ENCODE results near the gene DTHD1. TPM values are rescaled to one million over a fixed set of nuclear protein-coding genes. Genes with fewer than 3 reads are reported as not detected.
A peak's percentile ranks its signal among the peaks of the same experiment; 100 is the strongest.

The DTHD1 gene
- total and polyA plus RNA-seq, 7 donors, result 0.01 to 0.15 (median 0.07) TPM; not detected in 4

- no peak overlapping the region for H3K27ac ChIP-seq
- DNase-seq (no peak), ATAC-seq (no peak)
- WGBS, 3 donors, result 56 to 58% (median 58%) methylated on average over 4 of the region's 4 CpGs
- no peaks in the 10 kb centered on the region for H3K36me3 ChIP-seq (ENCODE audit: insufficient read depth in 1 of 2, low read depth in 1 of 2)
- H3K27me3 ChIP-seq (ENCODE audit: insufficient read depth in 3 of 3, low read length in 2 of 3), result peaks cover 0 to 2% (median 0%) of the 10 kb centered on the region in 3 donors
- H3K4me3 ChIP-seq, result no peak overlapping the region
- H3K4me1 ChIP-seq, result no peaks in the 10 kb centered on the region
- no peak for TF ChIP-seq CTCF (IDR thresholded peaks at IDR 0.05)
- no peaks in the 10 kb centered on the region for H3K9me3 ChIP-seq
- intact Hi-C loops (cut with DNase I), result loop anchor here in 1 of 2 donors (10.0 kb wide), 1 partner anchor 1037 kb away; no protein-coding TSS in a partner anchor
Observed at GRCh38 chr4:36358173-36358572, 76.8 kb downstream of the DTHD1 start.

GRCh38 chr4:36360755-36361154 is 79.3 kb downstream of the DTHD1 start:
- H3K27me3 ChIP-seq (ENCODE audit: insufficient read depth in 3 of 3, low read length in 2 of 3), result peaks cover 0 to 2% (median 0%) of the 10 kb centered on the region in 3 donors
- H3K4me1 ChIP-seq, result no peaks in the 10 kb centered on the region
- no peak overlapping the region for H3K4me3 ChIP-seq
- TF ChIP-seq CTCF (IDR thresholded peaks at IDR 0.05), result no peak
- DNase-seq (no peak), ATAC-seq (no peak)
- intact Hi-C loops (cut with DNase I), result no loop called here
- H3K9me3 ChIP-seq, result no peaks in the 10 kb centered on the region
- no peaks in the 10 kb centered on the region for H3K36me3 ChIP-seq (ENCODE audit: insufficient read depth in 1 of 2, low read depth in 1 of 2)
- no peak overlapping the region for H3K27ac ChIP-seq

DNA sequence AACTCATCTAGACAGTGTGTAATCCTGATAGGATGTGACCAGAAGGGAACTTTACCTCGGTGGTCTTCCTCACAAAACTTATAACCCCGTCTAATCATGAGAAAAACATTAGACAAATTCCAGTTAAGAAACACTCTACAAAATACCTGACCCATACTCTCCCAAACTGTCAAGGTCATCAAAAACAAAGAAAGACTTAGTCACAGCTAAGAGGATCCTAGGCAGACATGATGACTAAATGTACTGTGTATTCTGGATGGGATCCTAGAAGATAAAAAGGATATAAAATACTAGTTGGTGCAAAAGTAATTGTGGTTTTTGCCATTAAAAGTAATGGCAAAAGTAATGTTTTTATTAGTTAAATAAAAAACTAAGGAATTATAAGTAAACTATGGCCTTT is 81.6 kb downstream of the DTHD1 start:
- intact Hi-C loops (cut with DNase I), result no loop called here
- no peak for TF ChIP-seq CTCF (IDR thresholded peaks at IDR 0.05)
- 71 to 72% (median 72%) methylated on average over 2 of the region's 2 CpGs for WGBS, 3 donors
- DNase-seq (no peak), ATAC-seq (no peak)
- H3K27ac ChIP-seq, result no peak overlapping the region
- H3K4me3 ChIP-seq, result no peak overlapping the region
- H3K36me3 ChIP-seq (ENCODE audit: insufficient read depth in 1 of 2, low read depth in 1 of 2), result no peaks in the 10 kb centered on the region
- peaks cover 0 to 2% (median 0%) of the 10 kb centered on the region in 3 donors for H3K27me3 ChIP-seq (ENCODE audit: insufficient read depth in 3 of 3, low read length in 2 of 3)
- H3K9me3 ChIP-seq, result no peaks in the 10 kb centered on the region
- H3K4me1 ChIP-seq, result no peaks in the 10 kb centered on the region

DNA sequence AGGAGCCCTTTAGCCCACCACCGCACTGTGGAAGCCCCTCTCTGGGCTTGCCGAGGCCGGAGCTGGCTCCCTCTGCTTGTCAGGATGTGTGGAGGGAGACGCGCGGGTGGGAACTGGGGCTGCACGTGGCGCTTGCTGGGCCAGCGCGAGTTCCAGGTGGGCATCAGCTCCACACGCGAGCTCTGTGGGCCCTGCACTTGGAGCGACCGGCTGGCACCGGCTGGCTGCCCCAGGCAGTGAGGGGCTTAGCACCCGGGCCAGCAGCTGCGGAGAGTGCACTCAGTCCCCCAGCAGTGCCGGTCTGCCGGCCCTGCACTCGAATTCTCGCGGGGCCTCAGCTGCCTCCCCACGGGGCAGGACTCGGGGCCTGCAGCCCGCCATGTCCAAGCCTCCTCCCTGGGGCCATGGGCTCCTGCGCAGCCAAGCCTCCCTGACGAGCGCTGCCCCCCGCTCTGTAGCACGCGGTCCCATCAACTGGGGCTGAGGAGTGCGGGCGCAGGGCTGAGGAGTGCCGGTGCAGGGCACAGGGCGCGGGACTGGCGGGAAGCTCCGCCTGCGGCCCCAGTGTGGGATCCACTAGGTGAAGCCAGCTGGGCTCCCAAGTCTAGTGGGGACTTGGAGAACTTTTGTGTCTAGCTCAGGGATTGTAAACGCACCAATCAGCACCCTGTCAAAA is 93.6 kb downstream of the DTHD1 start:
- Histone ChIP-seq H3K27ac (no peak overlapping the region), H3K4me1 (no peaks in the 10 kb centered on the region), H3K9me3 (peaks cover 13% of the 10 kb centered on the region), H3K4me3 (no peak overlapping the region), H3K27me3 (ENCODE audit: insufficient read depth in 3 of 3, low read length in 2 of 3) (no peaks in the 10 kb centered on the region), H3K36me3 (ENCODE audit: insufficient read depth in 1 of 2, low read depth in 1 of 2) (no peaks in the 10 kb centered on the region)
- WGBS, 3 donors, result 95% methylated on average over 39 to 40 of the region's 40 CpGs
- intact Hi-C loops (cut with DNase I), result no loop called here
- no peak for TF ChIP-seq CTCF (IDR thresholded peaks at IDR 0.05)
- DNase-seq (peak in 1 of 2 donors; percentile 39), ATAC-seq (no peak)
